GM12878 (cell line): ENCODE results near the gene EMSY. TPM values are rescaled to one million over a fixed set of nuclear protein-coding genes. Genes with fewer than 3 reads are reported as not detected.

Experiments
- ATAC-seq: fragments of 200-7000 bp; cut with Tn5 transposase; 3 replicates; pipeline ENCODE4 v1.9.1; 2020; ENCODE audit warnings: mild to moderate bottlenecking, moderate library complexity
- BruUV-seq: library from RNA; stranded (reverse); fragments of 400-500 nt; replicated peaks from 2 replicates; lab custom pipeline; 2021; lab: Mats Ljungman, UMichigan
- CTCF ChIA-PET: fragments of 300-600 bp; sonication (Branson Sonifier 250); formaldehyde crosslinking; extraction: SDS; loops from one replicate; lab custom pipeline; 2021; ENCODE audit warnings: inconsistent platforms; lab: Yijun Ruan, JAX
- POLR2A ChIA-PET: fragments of 350-600 bp; formaldehyde crosslinking; extraction: SDS; loops from one replicate; lab custom pipeline; 2021; ENCODE audit warnings: inconsistent platforms; lab: Charles Lee
- RAD21 ChIA-PET: fragments of 300-600 bp; sonication (Branson Sonifier 250); formaldehyde crosslinking; loops from one replicate; lab custom pipeline; 2023; ENCODE audit warnings: antibody characterized with exemption; ENCODE audit not compliant: unreplicated experiment; lab: Charles Lee
- SMC1A ChIA-PET: fragments of 300-600 bp; sonication (Branson Sonifier 250); formaldehyde crosslinking; loops from one replicate; lab custom pipeline; 2023; ENCODE audit not compliant: unreplicated experiment, uncharacterized antibody; lab: Charles Lee
- DNase-seq: peaks from one replicate; pipeline ENCODE4 v3.0.0-alpha.2; 2011; ENCODE audit warnings: low read depth, low spot score
- FAIRE-seq: peaks from 3 replicates; lab custom pipeline; 2011; peaks lifted over from hg19 to GRCh38; lab: Jason Lieb, UNC
- H2AFZ ChIP-seq: 2 replicates; pipeline ENCODE4 v1.6.0; 2011; ENCODE audit warnings: low read depth, low read length, control low read depth; ENCODE audit not compliant: control insufficient read depth
- H3K27ac ChIP-seq: 2 replicates; pipeline ENCODE4 v1.5.1; 2011; ENCODE audit warnings: control low read depth; ENCODE audit not compliant: control insufficient read depth, insufficient read depth
- H3K27me3 ChIP-seq, 2 experiments: replicated peaks in 1 of 2; 2 replicates each; pipeline versions ENCODE4 v1.6.0 to v1.6.1; 2011; ENCODE audit warnings: low read length in 1 of 2; ENCODE audit not compliant: control insufficient read depth in 2 of 2, insufficient read depth in 2 of 2
- H3K36me3 ChIP-seq, 2 experiments: 2 replicates each; pipeline ENCODE4 v1.5.1; 2011; ENCODE audit warnings: low read length in 1 of 2; ENCODE audit not compliant: control insufficient read depth in 2 of 2, insufficient read depth in 2 of 2
- H3K4me1 ChIP-seq: 2 replicates; pipeline ENCODE4 v1.6.1; 2011; ENCODE audit warnings: mild to moderate bottlenecking, low read length, moderate library complexity, mixed read lengths; ENCODE audit not compliant: control insufficient read depth, insufficient read depth
- H3K4me2 ChIP-seq: 2 replicates; pipeline ENCODE4 v1.6.0; 2011; ENCODE audit warnings: control low read depth; ENCODE audit not compliant: control insufficient read depth, insufficient read depth
- H3K4me3 ChIP-seq: fragments of 200-600 bp; sonication (generic); 2 replicates; pipeline ENCODE4 v1.5.1; 2016
- H3K79me2 ChIP-seq: 2 replicates; pipeline ENCODE4 v1.6.0; 2011; ENCODE audit warnings: low read length; ENCODE audit not compliant: control insufficient read depth, insufficient read depth
- H3K9ac ChIP-seq: 2 replicates; pipeline ENCODE4 v1.8.0; 2011; ENCODE audit warnings: low read length, control low read depth, mixed read lengths; ENCODE audit not compliant: control insufficient read depth, insufficient read depth
- H3K9me3 ChIP-seq: replicated peaks from 3 replicates; pipeline ENCODE4 v1.5.1; 2011; ENCODE audit warnings: mild to moderate bottlenecking, low read length; ENCODE audit not compliant: control insufficient read depth, insufficient read depth
- H4K20me1 ChIP-seq: 2 replicates; pipeline ENCODE4 v1.6.0; 2011; ENCODE audit not compliant: control insufficient read depth, insufficient read depth
- FOXM1 ChIP-seq: IDR thresholded peaks from 2 replicates; pipeline ENCODE4 v1.6.1; 2012; ENCODE audit warnings: low read depth, mild to moderate bottlenecking, inconsistent platforms, low read length, moderate library complexity
- LARP7 ChIP-seq: fragments of 450-650 bp; IDR thresholded peaks from 2 replicates; pipeline ENCODE4 v1.6.1; 2017; ENCODE audit warnings: mild to moderate bottlenecking
- RAD21 ChIP-seq: IDR thresholded peaks from 2 replicates; pipeline ENCODE4 v1.6.1; 2011; ENCODE audit warnings: mild to moderate bottlenecking, low read depth, low read length, moderate library complexity; ENCODE audit not compliant: insufficient read depth
- RCOR1 ChIP-seq: conservative IDR thresholded peaks from 2 replicates; pipeline ENCODE4 v1.6.1; 2012; ENCODE audit warnings: low read depth, low read length, improper control_type of control experiment
- SRF ChIP-seq, 2 experiments: IDR thresholded peaks; 2 replicates each; pipeline ENCODE4 v1.6.1; 2011; ENCODE audit warnings: low read depth in 2 of 2, low read length in 2 of 2, mild to moderate bottlenecking in 1 of 2, moderate library complexity in 1 of 2
- SUZ12 ChIP-seq: fragments of 200-600 bp; sonication (generic); IDR thresholded peaks from one replicate; pipeline ENCODE4 v1.6.1; 2018; ENCODE audit warnings: antibody characterized with exemption, mild to moderate bottlenecking; ENCODE audit not compliant: unreplicated experiment
- TCF7 ChIP-seq: IDR thresholded peaks from 2 replicates; pipeline ENCODE4 v1.6.1; 2014; ENCODE audit warnings: antibody characterized with exemption, borderline replicate concordance
- WRNIP1 ChIP-seq: IDR thresholded peaks from 2 replicates; pipeline ENCODE4 v1.6.1; 2011; ENCODE audit warnings: low read depth, low read length, improper control_type of control experiment, borderline replicate concordance
- ZNF24 ChIP-seq: fragments of 450-650 bp; IDR thresholded peaks from 2 replicates; pipeline ENCODE4 v1.6.1; 2017; ENCODE audit warnings: antibody characterized with exemption, mild to moderate bottlenecking
- ZZZ3 ChIP-seq: IDR thresholded peaks from 2 replicates; pipeline ENCODE4 v1.6.1; 2011; ENCODE audit warnings: low read depth; ENCODE audit not compliant: control insufficient read depth, insufficient read length
- WGBS: methylation state at CpG from one replicate; pipeline ENCODE4 v1.1.6; 2016; ENCODE audit warnings: low lambda C conversion rate; ENCODE audit not compliant: insufficient replicate concordance, insufficient coverage; ENCODE audit errors: missing lambda C conversion rate; 5-methylcytosine and 5-hydroxymethylcytosine counted together
- in situ Hi-C: fragments of 300-500 bp; cut with MboI; formaldehyde crosslinking; loops from 9 replicates; pipeline ENCODE4 v1.14.3; 2018; ENCODE audit warnings: mixed read lengths
- intact Hi-C: fragments of 100-400 bp; cut with micrococcal nuclease; formaldehyde crosslinking; loops from one replicate; pipeline ENCODE4 v1.14.2; 2022; ENCODE audit not compliant: unreplicated experiment
- polyA plus RNA-seq, 11 experiments: library from polyadenylated mRNA; depleted of rRNA in 4 of 11; unstranded in 6 of 11; stranded (reverse) in 5 of 11; fragments of >200 nt; fragmentation: Nextera tagmentation in 4 of 11; fragmentation: Illumina TruSeq in 1 of 11; extraction: Ambion mirVana in 4 of 11; extraction: Trizol in 1 of 11; gene quantifications; 1 replicate in 1 of 11; 2 replicates in 10 of 11; pipeline versions ENCODE4 v1.2.1 to v1.2.3, GENCODE V29; 2011 to 2016; ENCODE audit warnings: inconsistent platforms in 2 of 11, missing spikeins in 2 of 11, low read depth in 1 of 11
- total RNA-seq, 4 experiments: library from RNA; depleted of rRNA in 3 of 4; stranded (reverse); fragments of >200 nt in 3 of 4; fragmentation: Illumina TruSeq in 1 of 4; extraction: Trizol in 1 of 4; gene quantifications; 2 replicates each; pipeline versions ENCODE4 v1.2.1 to v1.2.3, GENCODE V29; 2013 to 2021

EMSY gene
- total and polyA plus RNA-seq, 10 of the 15 experiments (the other 5 are each of a cell fraction or from before 2014, with no cell fraction given): 9.3 to 26.9 (median 13.0) TPM

GRCh38 chr11:76524919-76525318 is 80.1 kb downstream of the EMSY start:
- H4K20me1 ChIP-seq: no peaks in the 10 kb centered on the region
- no peaks in the 10 kb centered on the region for H3K79me2 ChIP-seq
- no peaks in the 10 kb centered on the region for H3K27me3 ChIP-seq
- no peak for TF ChIP-seq ZNF24
- TF ChIP-seq LARP7: no peak
- no peak for TF ChIP-seq RCOR1
- no peak for TF ChIP-seq SUZ12
- TF ChIP-seq SRF (IDR thresholded peaks at IDR 0.05; ENCODE audit: low read depth in 2 of 2, low read length in 2 of 2): no peak
- no peak for TF ChIP-seq WRNIP1
- TF ChIP-seq ZZZ3: no peak
- TF ChIP-seq TCF7: no peak
- no peak for TF ChIP-seq RAD21
- TF ChIP-seq FOXM1: no peak
- BruUV-seq: no TSS peak
- intact Hi-C loops: no loop called here
- no peak overlapping the region for H3K27ac ChIP-seq
- SMC1A ChIA-PET: interaction anchor here (1.3 kb wide), 1 partner anchor 12 kb away, joined by 5 read pairs; no protein-coding TSS in a partner anchor
- H2AFZ ChIP-seq: no peak overlapping the region
- RAD21 ChIA-PET: no interaction called here
- CTCF ChIA-PET: interaction anchor here (1.0 to 1.2 kb wide), 2 partner anchors 11 to 12 kb away, joined by 3 to 5 read pairs; no protein-coding TSS in a partner anchor
- POLR2A ChIA-PET: no interaction called here
- H3K36me3 ChIP-seq: peaks cover 0 to 11% of the 10 kb centered on the region in 2 experiments; a peak in 2 of 4 replicates
- in situ Hi-C loops: no loop called here
- no peak overlapping the region for H3K4me2 ChIP-seq
- no peak for FAIRE-seq
- H3K4me1 ChIP-seq: no peaks in the 10 kb centered on the region
- DNase-seq: no peak
- no peak overlapping the region for H3K4me3 ChIP-seq
- ATAC-seq: no peak
- H3K9me3 ChIP-seq: no peaks in the 10 kb centered on the region
- H3K9ac ChIP-seq: no peak overlapping the region
- WGBS: 90% methylated on average over 1 of the region's 1 CpG
